ENCODE measurements around the gene ACTRT3.

The ACTRT3 gene

DNA sequence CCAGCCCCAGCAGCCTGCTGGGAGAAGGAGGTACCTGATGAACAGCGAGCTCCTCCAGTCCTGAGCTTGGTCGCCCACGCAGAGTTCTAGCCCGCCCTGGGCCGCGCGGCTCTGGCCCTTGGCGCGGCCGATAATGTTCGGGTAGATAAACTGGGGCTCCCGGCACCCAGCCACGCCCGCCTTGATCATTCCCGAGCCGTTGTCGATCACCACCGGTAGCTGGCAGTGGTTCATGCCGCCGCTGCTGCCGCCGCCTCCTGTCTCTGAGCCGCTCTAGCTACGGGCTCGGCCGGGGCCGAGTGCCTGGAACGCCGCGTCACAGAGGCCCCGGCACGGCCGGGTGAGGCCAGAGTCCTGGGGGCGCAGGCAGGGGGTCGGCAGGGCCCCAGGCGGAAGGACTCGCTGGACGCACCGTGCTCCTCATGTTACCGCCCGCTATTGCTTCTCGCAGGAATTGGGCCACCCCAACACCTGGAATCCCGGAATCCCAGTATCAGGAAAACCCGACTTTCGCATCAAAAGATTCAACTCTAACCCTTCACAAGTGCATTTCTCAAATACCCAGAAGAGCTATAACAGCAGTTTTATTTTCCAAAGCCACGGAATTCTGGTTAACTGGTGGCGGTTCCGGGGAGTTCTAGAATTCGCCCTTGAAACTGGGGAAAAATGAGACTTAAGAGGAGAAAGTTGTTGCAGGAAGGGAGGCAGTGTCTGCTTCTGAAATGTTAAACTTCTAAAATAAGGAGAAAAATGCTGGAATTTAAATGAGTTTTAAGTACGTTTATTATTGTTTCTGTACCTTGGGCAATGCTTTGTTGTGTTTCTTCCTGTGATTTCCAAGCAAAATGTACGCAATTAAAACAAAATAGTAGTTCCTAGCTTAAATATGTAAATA, at the start of gene ACTRT3:
TSS of gene ACTRT3 (minus strand) at position 275 of the 895 bp plus-strand sequence. CDS start at position 234, 41 bp downstream.
- peak; percentile 71 for DNase-seq

DNA sequence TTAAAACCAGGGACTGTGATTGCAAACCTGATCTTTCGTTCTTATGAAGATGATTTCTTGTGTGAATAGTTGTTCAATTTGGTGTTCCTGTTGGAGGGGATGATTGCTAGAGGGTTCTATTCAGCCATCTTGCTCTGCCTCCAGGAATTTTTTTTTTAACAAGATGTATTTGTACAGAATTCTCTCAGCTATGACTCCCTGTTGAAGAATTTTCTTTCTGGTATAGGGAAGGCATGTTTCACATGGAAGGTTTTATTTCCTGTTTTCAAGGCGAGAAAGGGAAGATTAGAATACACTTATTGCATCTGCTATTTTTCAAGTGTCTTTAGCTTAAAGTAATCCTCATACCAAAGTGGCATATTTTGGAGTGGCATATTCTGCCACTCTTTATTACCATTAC, 49.0 kb upstream of the ACTRT3 start:
- no peak for DNase-seq

DNA sequence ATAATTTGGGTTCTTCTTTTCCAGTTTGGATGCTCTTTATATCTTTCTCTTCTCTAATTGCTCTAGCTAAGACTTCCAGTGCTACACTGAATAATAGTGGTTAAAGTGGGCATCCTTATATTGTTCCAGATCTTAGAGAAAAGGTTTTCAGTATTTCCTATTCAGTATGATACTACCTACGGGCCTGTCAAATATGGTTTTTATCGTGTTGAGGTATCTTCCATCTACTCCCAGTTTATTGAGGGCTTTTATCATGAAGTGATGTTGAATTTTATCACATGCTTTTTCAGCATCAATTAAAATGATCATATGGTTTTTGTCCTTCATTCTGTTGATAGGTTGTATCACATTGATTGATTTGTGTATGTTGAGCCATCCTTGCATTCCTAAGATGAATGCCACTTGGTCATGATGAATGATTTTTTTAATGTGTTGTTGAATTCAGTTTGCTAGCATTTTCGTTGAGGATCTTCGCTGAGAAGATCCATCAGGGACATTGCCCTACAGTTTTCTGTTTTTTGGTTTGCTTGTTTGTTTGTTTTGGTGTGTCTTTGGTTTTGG, 46.3 kb upstream of the ACTRT3 start:
- no peak for DNase-seq

DNA sequence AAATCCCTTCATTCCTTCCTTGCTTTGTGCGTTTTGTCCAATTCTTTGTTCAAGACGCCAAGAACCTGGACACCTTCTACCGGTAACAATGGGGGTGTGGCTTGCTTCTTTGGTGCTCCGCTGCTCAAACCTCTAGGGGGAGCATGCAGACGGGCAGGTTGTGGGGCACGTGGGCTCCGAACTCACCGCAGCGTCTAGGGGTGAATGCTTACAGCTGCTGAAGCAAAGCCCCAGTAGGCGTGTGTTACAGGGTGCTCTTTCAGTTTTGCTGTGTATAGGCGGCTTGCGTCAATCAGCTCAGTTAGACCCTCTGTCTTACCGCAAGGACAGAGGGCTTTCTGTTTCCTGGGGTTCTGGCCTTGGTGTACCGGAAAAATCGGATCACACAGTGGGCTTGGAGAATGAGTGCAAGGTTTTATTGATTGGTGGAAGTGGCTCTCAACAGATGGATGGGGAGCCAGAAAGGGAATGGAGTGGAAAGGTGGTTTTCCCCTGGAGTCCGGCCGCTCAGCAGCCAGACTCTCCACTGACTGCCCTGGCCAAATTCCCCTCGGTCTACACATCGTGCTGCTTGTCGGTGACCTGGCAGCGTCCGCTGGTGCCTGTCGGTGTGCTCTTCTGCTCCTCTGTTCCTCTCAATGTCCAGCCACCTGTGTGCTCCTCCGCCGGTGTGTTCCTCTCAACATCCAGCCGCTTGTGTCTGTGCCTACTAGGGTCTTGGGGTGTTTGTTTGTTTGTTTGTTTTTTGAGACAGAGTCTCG, 44.6 kb upstream of the ACTRT3 start:
- peak; percentile 83 for DNase-seq

DNA sequence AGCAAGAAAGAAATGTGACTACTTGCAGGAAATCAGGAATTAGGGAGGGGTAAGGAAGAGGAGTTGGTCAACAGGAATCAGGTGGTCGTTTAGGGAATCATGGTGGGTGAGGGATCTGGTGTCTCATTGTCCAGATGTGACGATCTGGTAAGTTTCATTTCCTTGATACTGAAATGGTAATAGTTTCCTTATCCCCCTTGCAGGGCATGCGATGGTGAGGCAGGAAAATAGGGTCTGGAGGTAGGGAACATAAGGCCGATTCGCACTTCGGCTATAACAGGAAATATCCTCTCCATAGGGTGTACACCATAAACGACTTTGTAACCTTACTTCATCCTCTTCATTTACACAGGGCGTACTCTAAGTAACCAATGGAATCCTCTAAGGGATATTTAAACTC, 43.9 kb upstream of the ACTRT3 start:
- no peak for DNase-seq

DNA sequence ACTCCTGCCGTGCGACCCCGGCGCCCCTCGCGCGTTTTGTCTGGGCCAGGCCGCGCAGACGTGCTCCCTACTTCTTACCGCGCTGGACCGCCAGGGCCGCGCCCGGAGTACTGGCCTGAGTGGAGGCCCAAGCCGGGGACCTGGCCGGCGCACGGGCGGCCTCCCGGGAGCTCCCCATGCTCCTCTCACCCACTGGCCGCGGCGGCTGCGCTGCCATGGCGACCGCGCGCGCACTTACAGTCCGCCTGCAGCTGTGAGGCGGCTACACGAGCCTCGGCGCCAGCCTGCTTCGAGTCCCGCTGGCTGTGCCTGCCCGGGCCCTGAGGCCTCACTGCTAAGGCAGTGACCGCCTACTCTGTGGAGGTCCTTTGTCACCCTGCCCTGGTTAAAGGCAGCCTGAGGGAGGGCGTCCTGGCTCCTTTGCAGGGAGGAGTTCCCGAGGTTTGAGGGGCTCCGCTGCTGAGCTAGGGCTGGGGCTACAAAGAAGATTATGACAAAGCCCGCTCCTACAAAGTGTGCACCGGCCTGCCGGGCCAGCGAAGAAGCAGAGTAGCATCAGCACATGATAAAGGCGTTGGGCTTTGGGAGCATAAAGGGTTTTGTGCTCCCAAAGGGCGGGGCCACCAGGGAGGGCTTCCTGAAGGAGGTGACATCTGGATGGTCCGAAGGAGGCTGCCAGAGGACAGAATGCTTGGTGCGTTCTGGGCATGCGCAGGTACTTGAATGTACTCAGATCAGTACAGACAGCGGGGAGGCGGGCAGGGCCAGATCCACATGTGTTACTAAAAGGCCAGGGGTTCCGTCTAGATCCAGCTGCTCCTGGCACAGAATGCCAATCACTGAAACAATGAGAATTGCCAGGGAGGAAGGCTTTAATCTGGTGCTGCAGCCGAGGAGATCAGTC, 43.2 kb upstream of the ACTRT3 start, which contains the start of the genes LRRC34 and LRRIQ4:
TSS of gene LRRC34 (minus strand) at position 573 of the 904 bp plus-strand sequence. CDS start at position 217, 356 bp downstream.
TSS of gene LRRIQ4 (plus strand) at position 539 of the 904 bp plus-strand sequence. CDS start 9,052 bp downstream, outside the sequence.
- DNase-seq = peak; percentile 71

DNA sequence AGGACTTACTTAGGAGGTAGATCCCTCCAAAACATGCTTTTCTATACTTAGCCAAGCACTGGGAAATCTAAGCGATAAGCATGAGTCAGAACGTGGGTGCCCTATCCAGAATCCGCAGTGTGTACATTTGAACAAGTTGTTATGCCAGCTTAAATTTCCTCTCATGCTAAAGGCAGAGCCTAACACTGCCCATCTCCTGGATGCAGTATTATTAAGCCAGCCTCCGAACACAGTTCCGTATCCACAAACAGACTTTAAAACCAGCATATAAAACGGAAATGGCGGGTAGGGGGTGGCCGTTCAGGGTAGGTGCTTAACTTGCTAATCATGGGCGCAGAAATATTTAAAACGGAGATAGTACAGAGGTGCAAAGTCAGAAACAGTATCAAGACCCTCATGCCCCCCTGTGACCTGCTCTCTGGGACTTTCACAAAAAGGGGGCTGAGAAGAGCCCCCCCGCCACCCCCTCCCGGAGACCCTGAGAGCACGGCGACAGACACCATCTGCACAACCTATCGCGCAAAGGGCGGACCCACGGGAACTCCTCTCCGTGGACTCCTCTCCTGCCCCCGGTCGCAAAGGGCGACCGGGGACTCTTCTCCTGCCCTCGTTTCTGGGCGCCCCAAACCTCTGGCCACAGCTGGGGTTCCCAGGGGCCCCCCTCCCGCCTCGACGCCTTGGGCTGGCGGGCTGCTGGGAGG, 42.4 kb upstream of the ACTRT3 start:
- peak; percentile 18 for DNase-seq

DNA sequence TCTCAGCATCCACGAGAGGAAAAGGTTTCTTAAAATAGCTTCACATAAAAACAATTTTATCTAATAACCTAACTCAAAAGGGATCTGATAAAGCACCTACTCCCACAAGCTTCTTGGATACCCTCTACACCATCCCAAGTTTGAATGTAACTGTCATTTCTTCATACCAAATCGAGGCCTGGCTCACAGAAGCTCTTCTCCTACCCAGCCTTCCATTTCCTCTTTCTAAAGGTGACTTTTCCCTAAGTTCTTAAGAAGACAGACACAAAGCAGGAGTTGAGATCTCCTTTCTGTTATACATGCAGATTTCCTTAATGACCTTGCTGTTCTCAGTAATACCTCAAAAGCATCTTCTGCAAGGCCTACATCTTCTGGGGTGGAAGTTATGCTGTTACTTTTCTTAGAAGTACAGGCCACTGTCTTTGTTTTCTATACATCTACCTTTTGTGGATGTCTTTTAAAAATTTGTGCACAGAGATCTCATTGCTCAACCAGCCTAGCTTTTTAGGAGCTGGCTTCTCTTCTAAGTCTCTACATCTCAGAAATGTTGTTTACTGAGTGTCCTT, 40.0 kb upstream of the ACTRT3 start:
- no peak for DNase-seq

DNA sequence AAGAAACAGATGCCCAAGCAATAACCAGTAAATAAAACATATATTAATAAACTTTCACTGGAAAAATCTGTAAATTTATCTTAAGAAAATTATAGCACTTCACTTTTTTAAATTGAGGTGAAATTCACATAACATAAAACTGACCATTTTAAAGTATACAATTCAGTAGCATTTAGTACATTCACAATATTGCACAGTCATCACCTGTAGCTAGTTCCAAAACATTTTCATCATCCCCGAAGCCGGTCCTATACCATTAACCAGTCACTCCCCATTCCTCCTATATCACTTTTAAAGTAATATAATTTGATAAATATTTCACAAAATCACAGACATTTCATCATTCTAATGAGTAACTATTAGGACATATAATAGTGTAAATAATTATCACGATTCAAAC, 35.3 kb upstream of the ACTRT3 start:
- no peak for DNase-seq

DNA sequence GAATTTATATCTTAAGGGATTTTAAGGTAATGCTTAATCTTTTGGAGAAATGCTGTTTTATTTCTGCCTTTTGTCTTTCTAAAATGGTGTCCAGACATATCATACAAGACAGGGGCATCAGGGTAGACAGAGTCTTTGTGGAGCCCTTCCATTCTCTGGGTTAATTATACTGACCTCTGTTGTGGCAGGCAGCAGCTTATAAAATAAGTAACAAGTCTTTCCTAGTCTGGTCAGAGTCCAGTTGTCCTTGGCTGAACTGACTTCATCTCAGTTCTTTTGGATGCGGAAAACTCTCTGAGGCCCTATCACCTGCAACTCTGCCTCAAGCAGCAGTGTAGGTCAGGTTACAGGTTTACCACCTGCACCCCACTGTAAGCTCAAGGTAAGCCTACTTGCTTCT, 23.0 kb upstream of the ACTRT3 start:
- DNase-seq = no peak

DNA sequence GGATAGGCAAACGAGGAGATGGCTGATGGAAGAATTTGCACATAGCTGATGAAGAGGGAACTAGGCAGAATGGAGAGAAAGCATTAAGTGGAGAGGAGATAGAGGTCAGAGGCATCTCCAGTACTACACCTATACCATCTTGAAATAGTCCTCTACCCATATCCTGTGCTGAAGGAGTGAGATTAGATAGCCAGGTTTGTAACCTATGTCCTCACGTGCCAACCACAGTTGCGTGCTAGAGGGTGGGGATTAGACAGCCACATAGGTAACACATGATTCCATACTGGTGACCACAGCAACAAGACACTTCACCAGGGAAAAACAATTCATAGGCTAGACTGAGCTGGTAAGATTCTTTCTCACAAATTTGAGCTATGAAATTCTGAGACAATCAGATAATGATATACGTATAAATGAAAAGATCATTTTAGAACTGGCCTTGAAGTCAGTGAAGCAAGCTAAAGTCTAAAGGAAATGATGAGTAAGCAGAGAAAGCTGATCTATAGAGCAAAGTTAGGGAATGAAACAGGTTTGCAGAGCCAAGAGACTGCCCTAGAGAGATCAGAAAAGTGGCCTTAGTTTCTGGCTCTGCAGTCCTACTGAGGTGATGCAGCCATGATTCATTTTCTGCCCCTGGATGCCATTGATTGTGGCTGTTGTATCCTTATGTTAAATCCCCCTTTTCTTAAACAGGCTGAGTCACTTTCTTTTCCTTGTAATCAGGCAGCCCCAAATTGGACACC, 21.5 kb upstream of the ACTRT3 start:
- no peak for DNase-seq

DNA sequence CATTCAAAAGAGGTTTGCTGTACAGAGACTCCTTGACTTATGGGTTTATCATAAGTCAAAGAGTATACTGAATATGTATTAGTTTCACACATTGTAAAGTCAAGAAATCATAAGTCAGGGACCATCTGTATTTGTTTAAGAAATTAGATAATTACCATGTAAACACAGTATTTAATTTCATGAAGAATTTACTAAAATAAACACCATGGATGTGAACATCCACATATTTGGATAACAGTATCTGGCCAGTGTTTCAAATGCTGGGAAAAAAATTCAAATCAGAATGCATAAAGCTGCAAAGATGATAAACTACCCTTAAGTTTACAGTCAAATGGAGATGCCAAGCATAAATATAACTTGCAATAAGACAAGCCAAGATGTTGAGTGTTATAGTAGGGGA, 20.9 kb upstream of the ACTRT3 start:
- no peak for DNase-seq

DNA sequence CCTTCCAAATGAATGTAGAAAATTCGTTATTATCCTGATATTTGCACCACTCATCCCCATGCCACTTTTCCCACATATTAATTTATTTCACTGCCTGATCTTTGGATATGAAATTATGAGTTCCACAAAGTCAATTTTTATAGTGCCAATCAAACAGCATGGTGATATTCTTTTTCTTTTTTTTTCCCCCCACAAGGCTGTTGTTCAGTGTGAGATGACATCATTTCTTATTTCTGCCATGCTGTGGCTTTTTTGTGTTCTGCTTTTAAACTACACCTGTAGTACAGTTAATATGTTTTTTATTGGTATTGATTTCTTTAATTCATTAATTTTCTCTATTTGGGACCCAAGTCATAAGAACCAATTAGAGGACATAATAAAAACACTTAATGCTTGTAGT, 18.4 kb upstream of the ACTRT3 start:
- no peak for DNase-seq

DNA sequence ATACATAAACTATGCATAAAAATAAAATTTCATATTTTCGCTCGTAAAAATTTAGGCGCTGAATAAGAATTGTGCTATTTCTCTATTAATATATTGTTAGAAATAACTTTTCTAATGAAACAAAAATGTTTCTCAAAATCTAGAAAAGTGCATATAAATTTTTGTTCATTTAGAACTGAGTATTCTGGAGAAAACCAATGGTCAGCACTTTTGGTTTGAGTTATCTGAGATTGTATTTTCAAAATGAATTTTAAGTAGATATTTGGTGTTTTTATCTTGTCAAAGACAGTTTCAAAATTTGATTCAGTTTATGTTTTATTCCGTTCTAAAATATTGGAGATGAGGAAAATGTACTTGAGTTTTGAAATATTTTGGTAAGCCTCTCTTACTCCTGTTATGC, 17.8 kb upstream of the ACTRT3 start:
- no peak for DNase-seq

DNA sequence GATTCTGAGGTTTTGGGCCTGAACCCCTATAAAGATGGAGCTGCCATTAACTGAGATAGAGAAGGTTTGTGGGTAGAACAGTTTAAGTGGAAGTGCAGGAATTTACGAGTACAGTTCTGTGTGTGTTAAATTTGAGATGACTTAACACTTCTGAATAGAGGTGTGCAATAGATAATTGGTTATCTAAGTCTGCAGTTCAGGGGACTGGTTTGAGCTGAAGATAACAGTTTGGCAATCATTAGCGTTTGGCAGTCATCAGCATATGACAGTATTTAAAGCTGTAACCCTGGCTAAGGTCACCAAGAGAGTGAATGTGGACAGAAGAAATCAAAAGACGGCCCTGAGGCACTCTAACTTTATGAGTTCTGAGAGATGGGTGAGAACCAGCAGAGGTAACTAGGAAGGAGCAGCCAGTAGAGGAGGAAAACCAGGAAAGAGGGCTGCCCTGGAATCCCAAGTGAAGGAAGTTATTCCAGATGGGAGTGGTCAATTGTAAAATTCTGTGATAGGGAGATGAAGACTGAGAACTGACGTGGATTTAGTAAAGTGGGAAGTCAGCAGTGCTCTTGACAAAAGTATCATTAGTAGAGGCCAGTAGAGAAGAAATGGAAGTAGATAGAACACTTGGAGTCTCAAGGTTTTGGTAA, 12.0 kb upstream of the ACTRT3 start:
- no peak for DNase-seq

DNA sequence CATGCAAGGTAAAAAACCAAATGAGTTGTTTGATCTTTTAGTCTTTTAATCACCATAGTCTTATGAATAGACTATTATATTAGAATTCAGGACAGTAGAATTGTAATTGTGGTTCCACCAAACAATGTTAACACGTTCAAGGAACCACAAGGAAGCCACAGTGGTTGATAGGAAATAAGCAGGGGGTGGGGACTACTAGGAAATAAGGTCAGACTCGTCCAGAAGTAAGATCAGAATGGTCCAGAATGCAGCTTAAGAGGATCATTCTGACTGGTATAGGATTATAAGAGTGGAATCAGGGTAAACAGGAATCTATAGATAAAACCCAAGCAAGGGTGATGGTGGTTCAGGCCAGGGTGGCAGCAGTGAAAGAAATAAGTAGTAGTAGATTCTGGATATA, 11.4 kb upstream of the ACTRT3 start:
- DNase-seq = no peak

DNA sequence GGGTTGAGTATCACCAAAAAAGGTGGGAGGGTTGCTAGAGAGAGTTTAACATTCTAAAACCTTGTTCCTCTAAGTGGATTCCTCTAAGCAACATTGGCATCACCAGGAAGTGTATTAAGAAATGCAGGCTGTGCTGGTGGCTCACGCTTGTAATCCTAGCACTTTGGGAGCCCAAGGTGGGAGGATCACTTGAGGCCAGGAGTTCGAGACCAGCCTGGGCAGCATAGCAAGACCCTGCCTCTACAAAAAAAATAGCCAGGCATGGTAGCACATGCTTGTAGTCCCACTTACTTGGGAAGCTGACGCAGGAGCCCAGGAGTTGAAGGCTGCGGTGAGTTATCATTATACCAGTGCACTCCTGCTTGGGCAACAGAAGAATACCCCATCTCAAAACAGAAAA, 8.5 kb upstream of the ACTRT3 start:
- DNase-seq = no peak

DNA sequence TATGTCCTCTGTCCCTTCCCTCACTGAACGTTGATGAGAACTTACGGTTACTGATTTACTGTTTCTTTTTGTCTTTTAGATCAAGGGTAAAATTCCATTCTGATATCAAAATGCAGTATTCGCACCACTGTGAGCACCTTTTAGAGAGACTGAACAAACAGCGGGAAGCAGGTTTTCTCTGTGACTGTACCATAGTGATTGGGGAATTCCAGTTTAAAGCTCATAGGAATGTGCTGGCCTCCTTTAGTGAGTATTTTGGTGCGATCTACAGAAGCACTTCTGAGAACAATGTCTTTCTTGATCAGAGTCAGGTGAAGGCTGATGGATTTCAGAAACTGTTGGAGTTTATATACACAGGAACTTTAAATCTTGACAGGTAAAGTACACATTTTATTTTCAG, 4.8 kb upstream of the ACTRT3 start:
- peak; percentile 19 for DNase-seq

DNA sequence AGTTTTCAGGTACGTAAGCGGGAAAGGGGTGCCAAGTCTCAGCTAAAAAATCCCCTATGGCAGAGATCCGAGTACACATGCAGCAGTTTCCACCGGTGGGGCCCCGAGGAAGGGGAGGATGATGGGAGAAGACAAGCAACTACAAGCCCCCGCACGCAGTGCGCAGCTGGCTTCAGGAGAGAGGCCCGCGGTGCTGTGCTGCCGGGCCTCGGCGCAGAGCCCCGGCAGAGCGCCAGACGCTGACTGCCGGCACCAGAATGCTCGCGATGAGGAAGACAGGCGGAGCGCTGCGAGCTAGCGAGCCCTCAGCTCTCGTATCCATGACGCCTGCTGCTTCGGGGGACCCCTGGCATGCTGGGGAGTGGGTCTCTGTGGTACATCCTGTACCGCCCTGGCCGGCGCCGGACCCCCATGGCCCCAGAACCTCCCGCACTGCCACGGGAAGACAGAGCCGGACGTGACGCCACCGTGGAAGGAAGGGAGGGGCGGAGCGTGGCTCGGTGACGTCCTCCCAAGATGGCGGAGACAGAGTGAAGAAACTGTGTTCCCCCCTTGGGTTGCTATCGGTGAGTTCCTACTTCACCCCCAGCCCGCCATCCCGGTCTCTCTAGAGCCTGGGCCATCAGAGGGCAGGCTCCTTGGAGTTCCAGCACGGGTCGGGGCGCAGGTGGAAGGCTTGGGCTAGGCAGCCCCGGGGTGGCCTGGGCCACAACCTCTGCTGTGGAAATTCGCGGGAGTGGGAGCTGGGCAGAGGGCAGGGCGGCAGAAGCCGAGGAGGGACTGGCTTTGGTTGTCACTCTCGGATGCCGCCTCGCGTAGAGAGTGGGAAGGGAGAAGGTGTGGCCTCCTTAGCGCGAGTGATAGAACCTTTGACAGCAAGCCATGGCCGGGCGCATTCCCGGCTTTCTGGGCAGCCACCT, 3.8 kb upstream of the ACTRT3 start, which contains the start of gene MYNN:
TSS of gene MYNN (plus strand) at position 500 of the 920 bp plus-strand sequence. CDS start 900 bp downstream, outside the sequence.
- DNase-seq = peak; percentile 93
